Measurements from ENCODE around the gene ZNF516. TPM values are rescaled to one million over a fixed set of nuclear protein-coding genes. Genes with fewer than 3 reads are reported as not detected.

The ZNF516 gene
- total RNA-seq, 1 donor from 2014 or later = 192 TPM

DNA sequence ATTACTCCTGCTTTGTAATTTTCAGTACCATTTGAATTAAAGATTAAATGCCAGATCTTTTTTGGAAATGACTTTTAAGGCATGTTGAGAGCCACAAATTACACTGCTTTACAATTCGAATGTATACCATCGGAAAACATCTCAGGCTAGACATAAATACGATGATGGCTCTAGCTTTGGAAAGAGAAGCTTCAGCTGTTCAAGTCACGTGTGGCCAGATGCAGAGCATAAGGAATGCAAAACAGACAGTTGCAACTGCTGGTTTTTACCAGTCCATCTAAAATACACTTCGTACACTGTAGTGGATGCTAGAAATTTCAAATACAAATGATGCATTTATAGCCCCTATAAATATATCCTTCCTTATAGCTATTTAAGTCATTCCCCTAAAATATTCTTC lies 8.0 kb downstream of the ZNF516 start:
- DNase-seq = no peak
- TF ChIP-seq CTCF (IDR thresholded peaks at IDR 0.05; ENCODE audit: partially characterized antibody, unreplicated experiment) = no peak
- H3K27me3 Mint-ChIP-seq (ENCODE audit: unreplicated experiment) = peaks cover 18% of the 10 kb centered on the region

DNA sequence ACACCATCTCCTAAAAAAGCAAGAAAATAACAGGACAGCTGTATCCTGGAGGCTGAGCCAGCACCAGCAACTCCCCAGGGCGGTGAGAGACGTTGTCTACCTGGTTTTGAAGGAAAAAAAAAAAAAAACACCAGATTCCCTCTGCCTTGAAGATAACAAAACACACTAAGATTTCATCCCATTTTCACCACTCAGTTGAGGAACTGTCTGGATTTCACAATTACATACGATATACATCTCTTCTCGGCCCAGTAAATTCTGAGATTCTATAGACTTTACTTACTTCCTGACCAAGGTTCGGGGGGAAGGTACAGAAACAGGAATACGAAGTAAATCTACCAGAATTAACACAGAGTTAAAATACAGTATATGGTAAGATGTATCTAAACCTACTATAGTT lies 8.5 kb downstream of the ZNF516 start:
- no peak for DNase-seq
- H3K27ac Mint-ChIP-seq (ENCODE audit: unreplicated experiment) = peak overlapping the region; percentile 87
- peak overlapping the region; percentile 71 for H3K4me3 Mint-ChIP-seq (ENCODE audit: unreplicated experiment)
- TF ChIP-seq CTCF (IDR thresholded peaks at IDR 0.05; ENCODE audit: partially characterized antibody, unreplicated experiment) = no peak
- peaks cover 40% of the 10 kb centered on the region for H3K9me3 Mint-ChIP-seq (ENCODE audit: unreplicated experiment)
- H3K27me3 Mint-ChIP-seq (ENCODE audit: unreplicated experiment) = peaks cover 17% of the 10 kb centered on the region
- peaks cover 64% of the 10 kb centered on the region for H3K4me1 Mint-ChIP-seq (ENCODE audit: low read depth, unreplicated experiment)
- H3K36me3 Mint-ChIP-seq (ENCODE audit: unreplicated experiment) = peaks cover 4% of the 10 kb centered on the region

More for the DNA sequence above, 8.0 kb downstream of the ZNF516 start:
- H3K36me3 Mint-ChIP-seq (ENCODE audit: unreplicated experiment) = peaks cover 4% of the 10 kb centered on the region
- H3K4me1 Mint-ChIP-seq (ENCODE audit: low read depth, unreplicated experiment) = peaks cover 60% of the 10 kb centered on the region
- peaks cover 39% of the 10 kb centered on the region for H3K9me3 Mint-ChIP-seq (ENCODE audit: unreplicated experiment)
- peak overlapping the region; percentile 87 for H3K27ac Mint-ChIP-seq (ENCODE audit: unreplicated experiment)
- H3K4me3 Mint-ChIP-seq (ENCODE audit: unreplicated experiment) = peak overlapping the region; percentile 71

DNA sequence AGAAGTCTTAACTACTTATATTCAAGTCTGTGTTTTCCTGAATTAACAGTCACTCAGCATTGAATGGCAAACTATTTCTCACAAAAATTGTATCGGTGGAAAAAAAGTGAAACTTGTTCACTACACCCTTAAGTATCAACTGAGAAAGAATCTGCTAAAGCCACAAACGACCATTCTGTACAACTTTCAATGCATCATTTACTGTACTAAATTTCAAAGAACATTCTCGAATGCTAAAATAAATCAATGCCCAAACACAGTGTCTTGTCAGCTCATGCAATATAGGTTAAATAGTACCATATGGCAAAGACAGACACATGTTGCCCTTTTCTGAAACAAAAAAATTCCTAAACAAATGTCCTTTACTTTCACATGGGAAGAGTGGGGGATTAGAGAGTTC lies 9.0 kb downstream of the ZNF516 start:
- H3K9me3 Mint-ChIP-seq (ENCODE audit: unreplicated experiment) = peaks cover 40% of the 10 kb centered on the region
- peak overlapping the region; percentile 71 for H3K4me3 Mint-ChIP-seq (ENCODE audit: unreplicated experiment)
- H3K4me1 Mint-ChIP-seq (ENCODE audit: low read depth, unreplicated experiment) = peaks cover 69% of the 10 kb centered on the region
- peak overlapping the region; percentile 87 for H3K27ac Mint-ChIP-seq (ENCODE audit: unreplicated experiment)
- no peak for DNase-seq
- H3K36me3 Mint-ChIP-seq (ENCODE audit: unreplicated experiment) = peaks cover 4% of the 10 kb centered on the region
- TF ChIP-seq CTCF (IDR thresholded peaks at IDR 0.05; ENCODE audit: partially characterized antibody, unreplicated experiment) = no peak
- H3K27me3 Mint-ChIP-seq (ENCODE audit: unreplicated experiment) = peaks cover 17% of the 10 kb centered on the region

GRCh38 chr18:76484749-76485387 lies 10.2 kb downstream of the ZNF516 start:
- peaks cover 30% of the 10 kb centered on the region for H3K9me3 Mint-ChIP-seq (ENCODE audit: unreplicated experiment)
- DNase-seq = no peak
- no peak for TF ChIP-seq CTCF (IDR thresholded peaks at IDR 0.05; ENCODE audit: partially characterized antibody, unreplicated experiment)
- peak overlapping the region; percentile 75 for H3K4me3 Mint-ChIP-seq (ENCODE audit: unreplicated experiment)
- H3K27ac Mint-ChIP-seq (ENCODE audit: unreplicated experiment) = peak overlapping the region; percentile 99
- peaks cover 76% of the 10 kb centered on the region for H3K4me1 Mint-ChIP-seq (ENCODE audit: low read depth, unreplicated experiment)
- peaks cover 12% of the 10 kb centered on the region for H3K27me3 Mint-ChIP-seq (ENCODE audit: unreplicated experiment)
- peaks cover 4% of the 10 kb centered on the region for H3K36me3 Mint-ChIP-seq (ENCODE audit: unreplicated experiment)

GRCh38 chr18:76483780-76484179 lies 11.3 kb downstream of the ZNF516 start:
- peaks cover 32% of the 10 kb centered on the region for H3K9me3 Mint-ChIP-seq (ENCODE audit: unreplicated experiment)
- peaks cover 81% of the 10 kb centered on the region for H3K4me1 Mint-ChIP-seq (ENCODE audit: low read depth, unreplicated experiment)
- peak overlapping the region; percentile 88 for H3K4me3 Mint-ChIP-seq (ENCODE audit: unreplicated experiment)
- H3K36me3 Mint-ChIP-seq (ENCODE audit: unreplicated experiment) = peaks cover 4% of the 10 kb centered on the region
- H3K27me3 Mint-ChIP-seq (ENCODE audit: unreplicated experiment) = peaks cover 12% of the 10 kb centered on the region
- no peak for DNase-seq
- TF ChIP-seq CTCF (IDR thresholded peaks at IDR 0.05; ENCODE audit: partially characterized antibody, unreplicated experiment) = no peak
- peak overlapping the region; percentile 99 for H3K27ac Mint-ChIP-seq (ENCODE audit: unreplicated experiment)

All from glutamatergic neuron (in vitro differentiated cells).